Glutamatergic neuron (in vitro differentiated cells): Measurements from ENCODE around the gene PIP4K2A. TPM values are rescaled to one million over a fixed set of nuclear protein-coding genes. Genes with fewer than 3 reads are reported as not detected.

ENCODE experiments used
- DNase-seq: peaks from one replicate; pipeline ENCODE4 v3.0.0; 2022
- H3K27ac Mint-ChIP-seq: one replicate; pipeline ENCODE4 v1.8.0; 2020; ENCODE audit warnings: mild to moderate bottlenecking, mixed read lengths, inconsistent platforms; ENCODE audit not compliant: unreplicated experiment
- H3K27me3 Mint-ChIP-seq: one replicate; pipeline ENCODE4 v1.8.0; 2020; ENCODE audit warnings: mild to moderate bottlenecking, moderate library complexity, mixed read lengths, inconsistent platforms; ENCODE audit not compliant: unreplicated experiment
- H3K36me3 Mint-ChIP-seq: one replicate; pipeline ENCODE4 v1.8.0; 2020; ENCODE audit warnings: mild to moderate bottlenecking, mixed read lengths, inconsistent platforms; ENCODE audit not compliant: unreplicated experiment
- H3K4me1 Mint-ChIP-seq: one replicate; pipeline ENCODE4 v1.8.0; 2020; ENCODE audit warnings: mild to moderate bottlenecking, low read depth, mixed read lengths, inconsistent platforms; ENCODE audit not compliant: unreplicated experiment
- H3K4me3 Mint-ChIP-seq: one replicate; pipeline ENCODE4 v1.8.0; 2020; ENCODE audit warnings: mild to moderate bottlenecking, mixed read lengths, inconsistent platforms; ENCODE audit not compliant: unreplicated experiment
- H3K9me3 Mint-ChIP-seq: one replicate; pipeline ENCODE4 v1.8.0; 2020; ENCODE audit warnings: mild to moderate bottlenecking, moderate library complexity, mixed read lengths, inconsistent platforms; ENCODE audit not compliant: unreplicated experiment
- total RNA-seq: library from RNA; stranded (reverse); fragmentation: NEBNext Ultra II Directional; extraction: Animal tissue kit (Norgen Biotek cat#: 25700); gene quantifications from one replicate; pipeline ENCODE4 v1.2.1, GENCODE V29; 2021; ENCODE audit not compliant: unreplicated experiment
- TF ChIP-seq, protein P1 (sequence below): fragments of 200-600 bp; sonication (generic); IDR thresholded peaks from one replicate; pipeline ENCODE4 v1.5.0; 2021; ENCODE audit not compliant: partially characterized antibody, unreplicated experiment

Gene PIP4K2A
- total RNA-seq, 1 donor from 2014 or later = 20.7 TPM

DNA sequence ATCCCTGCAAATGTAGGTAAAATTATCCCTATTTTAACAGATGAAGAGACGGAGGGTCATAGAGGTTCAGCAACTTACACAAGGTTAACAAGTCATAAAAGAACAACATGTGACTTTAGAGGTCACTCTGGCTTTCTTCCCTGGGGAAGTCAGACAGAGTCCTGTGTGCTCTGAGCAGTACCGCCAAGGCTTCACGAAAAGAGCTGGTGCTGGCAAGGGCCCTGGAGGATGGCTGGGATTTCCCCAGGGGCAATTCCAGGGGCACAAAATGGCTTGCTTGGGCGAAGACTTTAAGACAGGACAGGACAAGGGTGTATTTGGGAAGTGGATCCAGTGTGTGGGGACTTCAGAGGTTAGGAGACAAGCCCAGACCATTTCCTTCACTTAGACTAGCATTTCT lies 144.1 kb downstream of the PIP4K2A start:
- H3K36me3 Mint-ChIP-seq = no peaks in the 10 kb centered on the region

DNA sequence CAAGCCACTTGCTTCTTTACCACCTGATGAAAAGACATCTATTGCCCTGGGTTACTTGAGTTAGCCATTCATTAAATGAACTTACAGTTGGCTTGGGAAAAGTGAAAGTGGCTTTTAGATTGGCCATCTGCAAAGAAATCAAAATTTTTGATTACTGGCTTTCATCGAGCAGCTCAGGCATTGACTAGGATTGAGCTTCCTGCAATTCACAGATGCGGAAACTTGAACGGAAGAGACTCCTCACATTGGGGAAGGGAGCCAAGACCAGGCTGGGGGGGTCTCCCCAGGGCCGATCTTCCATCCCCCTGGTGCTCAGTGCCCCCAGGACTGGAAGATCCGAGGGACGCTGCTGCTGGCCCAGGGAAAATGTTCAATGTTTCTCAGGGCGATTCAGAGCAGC lies 145.4 kb downstream of the PIP4K2A start:
- H3K27ac Mint-ChIP-seq = no peak overlapping the region
- TF ChIP-seq, protein P1, sequence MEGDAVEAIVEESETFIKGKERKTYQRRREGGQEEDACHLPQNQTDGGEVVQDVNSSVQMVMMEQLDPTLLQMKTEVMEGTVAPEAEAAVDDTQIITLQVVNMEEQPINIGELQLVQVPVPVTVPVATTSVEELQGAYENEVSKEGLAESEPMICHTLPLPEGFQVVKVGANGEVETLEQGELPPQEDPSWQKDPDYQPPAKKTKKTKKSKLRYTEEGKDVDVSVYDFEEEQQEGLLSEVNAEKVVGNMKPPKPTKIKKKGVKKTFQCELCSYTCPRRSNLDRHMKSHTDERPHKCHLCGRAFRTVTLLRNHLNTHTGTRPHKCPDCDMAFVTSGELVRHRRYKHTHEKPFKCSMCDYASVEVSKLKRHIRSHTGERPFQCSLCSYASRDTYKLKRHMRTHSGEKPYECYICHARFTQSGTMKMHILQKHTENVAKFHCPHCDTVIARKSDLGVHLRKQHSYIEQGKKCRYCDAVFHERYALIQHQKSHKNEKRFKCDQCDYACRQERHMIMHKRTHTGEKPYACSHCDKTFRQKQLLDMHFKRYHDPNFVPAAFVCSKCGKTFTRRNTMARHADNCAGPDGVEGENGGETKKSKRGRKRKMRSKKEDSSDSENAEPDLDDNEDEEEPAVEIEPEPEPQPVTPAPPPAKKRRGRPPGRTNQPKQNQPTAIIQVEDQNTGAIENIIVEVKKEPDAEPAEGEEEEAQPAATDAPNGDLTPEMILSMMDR = no peak
- no peaks in the 10 kb centered on the region for H3K4me1 Mint-ChIP-seq
- H3K27me3 Mint-ChIP-seq = peaks cover 2% of the 10 kb centered on the region
- no peak for DNase-seq
- no peaks in the 10 kb centered on the region for H3K9me3 Mint-ChIP-seq
- no peak overlapping the region for H3K4me3 Mint-ChIP-seq
- no peaks in the 10 kb centered on the region for H3K36me3 Mint-ChIP-seq

More for the DNA sequence above, 144.1 kb downstream of the PIP4K2A start:
- Mint-ChIP-seq H3K27ac (no peak overlapping the region), H3K4me1 (no peaks in the 10 kb centered on the region), H3K9me3 (no peaks in the 10 kb centered on the region), H3K4me3 (no peak overlapping the region), H3K27me3 (peaks cover 2% of the 10 kb centered on the region)
- TF ChIP-seq, protein P1 = no peak
- no peak for DNase-seq

DNA sequence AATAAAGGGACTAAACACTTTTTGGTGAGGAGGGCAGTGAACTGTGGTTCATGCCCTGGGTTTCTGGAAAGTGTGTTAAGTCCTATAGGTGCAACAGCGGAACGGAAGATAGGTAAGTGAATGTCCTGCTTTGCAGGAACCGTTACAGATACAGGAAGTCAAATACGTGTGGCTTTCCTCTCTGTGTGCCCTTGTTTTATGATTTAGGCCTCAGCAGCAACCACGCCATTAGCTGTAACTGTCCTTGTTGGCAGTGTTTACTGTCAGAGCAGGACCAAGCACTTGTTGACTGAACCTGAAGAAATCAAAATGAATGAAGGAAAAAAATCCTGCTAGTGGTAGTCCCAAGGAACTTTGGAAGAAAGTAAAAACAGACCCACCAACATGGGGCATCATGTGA lies 150.3 kb downstream of the PIP4K2A start:
- H3K4me3 Mint-ChIP-seq = no peak overlapping the region
- no peak for DNase-seq
- H3K27me3 Mint-ChIP-seq = peaks cover 2% of the 10 kb centered on the region
- peaks cover 6% of the 10 kb centered on the region for H3K4me1 Mint-ChIP-seq
- TF ChIP-seq, protein P1 = no peak
- no peak overlapping the region for H3K27ac Mint-ChIP-seq
- H3K9me3 Mint-ChIP-seq = no peaks in the 10 kb centered on the region
- H3K36me3 Mint-ChIP-seq = no peaks in the 10 kb centered on the region

DNA sequence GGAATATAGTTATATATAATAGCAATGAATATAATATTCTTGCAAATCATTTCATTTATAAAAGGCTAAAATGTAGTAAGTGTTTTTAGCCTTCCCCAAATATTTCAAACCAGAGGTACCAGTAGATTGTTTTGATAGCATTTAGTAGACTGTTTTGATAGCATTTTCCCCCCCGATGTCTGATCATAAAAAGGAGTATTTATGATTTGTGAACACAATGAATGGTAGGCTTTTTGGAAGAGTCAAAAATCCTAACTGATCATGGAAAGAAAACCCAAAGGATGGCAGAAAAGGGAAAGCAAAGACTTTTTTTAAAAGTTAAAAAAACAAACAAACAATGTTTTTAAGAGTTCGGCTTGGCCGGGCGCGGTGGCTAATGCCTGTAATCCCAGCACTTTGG lies 152.5 kb downstream of the PIP4K2A start:
- no peak for DNase-seq
- Mint-ChIP-seq H3K27me3 (no peaks in the 10 kb centered on the region), H3K4me1 (peaks cover 6% of the 10 kb centered on the region), H3K36me3 (no peaks in the 10 kb centered on the region), H3K27ac (no peak overlapping the region), H3K4me3 (no peak overlapping the region), H3K9me3 (no peaks in the 10 kb centered on the region)
- TF ChIP-seq, protein P1 = no peak

DNA sequence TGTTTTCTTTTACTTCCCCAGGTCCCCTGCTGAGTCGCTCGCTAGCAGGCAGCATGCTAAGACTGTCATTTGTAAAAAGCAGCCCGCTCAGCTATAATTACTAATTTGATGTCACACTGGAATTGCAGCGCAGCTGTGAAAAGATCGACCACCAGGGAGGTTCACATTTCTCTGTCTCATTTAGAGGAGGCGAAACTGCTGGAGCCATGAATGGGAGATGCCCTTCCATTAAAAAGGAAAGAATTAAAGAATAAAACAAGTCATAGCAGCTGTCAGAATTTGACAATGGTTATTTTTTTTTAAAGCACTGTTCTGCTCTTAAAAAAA lies 153.5 kb downstream of the PIP4K2A start:
- Mint-ChIP-seq H3K27me3 (no peaks in the 10 kb centered on the region), H3K4me3 (no peak overlapping the region), H3K4me1 (peaks cover 6% of the 10 kb centered on the region), H3K27ac (no peak overlapping the region), H3K9me3 (no peaks in the 10 kb centered on the region), H3K36me3 (no peaks in the 10 kb centered on the region)
- TF ChIP-seq, protein P1 = no peak
- peak; percentile 34 for DNase-seq
